AG09309 (cell line): ENCODE measurements around the gene RHBDL3.

Source experiments
- DNase-seq: peaks from one replicate; pipeline ENCODE4 v3.0.0-alpha.2; 2010; ENCODE audit warnings: low read depth
- H3K4me3 ChIP-seq: 2 replicates; pipeline ENCODE4 v1.5.1; 2011; ENCODE audit warnings: mild to moderate bottlenecking, low read depth, low read length, moderate library complexity; ENCODE audit not compliant: control insufficient read depth
- CTCF ChIP-seq: IDR thresholded peaks from 2 replicates; pipeline ENCODE4 v1.5.1; 2011; ENCODE audit warnings: mild to moderate bottlenecking, low read depth, low read length, inconsistent platforms; ENCODE audit not compliant: insufficient read depth, control insufficient read depth; ENCODE audit errors: missing control alignments

RHBDL3 gene

GRCh38 chr17:32331243-32332040 lies 65.8 kb downstream of the RHBDL3 start:
- no peak for TF ChIP-seq CTCF
- H3K4me3 ChIP-seq, result no peak overlapping the region
- no peak for DNase-seq

- H3K4me3 ChIP-seq, result no peak overlapping the region
- TF ChIP-seq CTCF, result no peak
- DNase-seq, result no peak
Measured at GRCh38 chr17:32333187-32333586, 67.6 kb downstream of the RHBDL3 start.

GRCh38 chr17:32335046-32335445 lies 69.4 kb downstream of the RHBDL3 start:
- H3K4me3 ChIP-seq, result no peak overlapping the region
- TF ChIP-seq CTCF, result no peak
- DNase-seq, result no peak

- TF ChIP-seq CTCF, result no peak
- no peak overlapping the region for H3K4me3 ChIP-seq
- DNase-seq, result peak; percentile 79
Measured at GRCh38 chr17:32335687-32336086, 70.1 kb downstream of the RHBDL3 start.

GRCh38 chr17:32341141-32341856 lies 75.7 kb downstream of the RHBDL3 start:
- H3K4me3 ChIP-seq, result peak overlapping the region; percentile 64
- peak; percentile 5 for TF ChIP-seq CTCF
- no peak for DNase-seq

- no peak for TF ChIP-seq CTCF
- peak within 1 kb of the TSS; percentile 64 for H3K4me3 ChIP-seq
- DNase-seq, result no peak
Measured at GRCh38 chr17:32341857-32342602, 76.4 kb downstream of the RHBDL3 start, which contains the start of gene C17orf75. C17orf75 (minus strand) TSS chr17:32342173; CDS start chr17:32342139, 34 bp downstream.
